ENCODE data around the gene TOR1AIP2. TPM values are rescaled to one million over a fixed set of nuclear protein-coding genes. Genes with fewer than 3 reads are reported as not detected.
A peak's percentile ranks its signal among the peaks of the same experiment; 100 is the strongest.

The TOR1AIP2 gene
- total RNA-seq, 1 experiment from 2014 or later: 73.9 TPM

DNA sequence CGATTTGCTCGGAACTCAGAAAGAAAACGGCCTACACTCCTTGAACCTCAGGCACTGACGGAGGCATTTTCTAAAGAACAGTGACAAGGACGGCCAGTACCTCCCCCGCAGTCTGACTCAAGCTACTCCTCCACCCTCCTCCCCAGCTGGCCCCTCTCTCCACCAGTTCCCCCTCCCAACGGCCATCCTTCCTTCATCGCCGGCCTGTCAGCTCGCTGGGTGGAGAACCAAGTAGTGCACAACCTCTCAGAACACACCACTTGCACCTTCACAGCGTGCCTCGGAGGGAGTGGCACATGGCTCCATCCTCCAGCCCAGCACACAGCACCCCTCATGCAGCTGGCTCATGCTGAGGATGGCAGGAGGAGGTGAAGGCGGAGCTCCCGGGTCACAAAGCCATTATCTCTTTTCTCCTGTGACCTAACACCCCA lies 58.8 kb downstream of the TOR1AIP2 start:
- Histone ChIP-seq H3T11ph (ENCODE audit: low read length) (no peak overlapping the region), H3K23me2 (ENCODE audit: insufficient read length, low read depth, low read length, poor library complexity, severe bottlenecking) (peaks cover 12% of the 10 kb centered on the region), H4K20me1 (ENCODE audit: control insufficient read depth, insufficient read depth, insufficient read length) (no peaks in the 10 kb centered on the region), H3K79me1 (ENCODE audit: insufficient read depth, low read depth, low read length, poor library complexity, severe bottlenecking) (no peaks in the 10 kb centered on the region), H3K4me2 (ENCODE audit: insufficient read depth, insufficient read length, low read length) (no peak overlapping the region), H3K4ac (ENCODE audit: low read depth, low read length) (no peak overlapping the region), H3K27me3 (ENCODE audit: insufficient read depth, low read length) (no peaks in the 10 kb centered on the region), H3K79me2 (ENCODE audit: insufficient read depth, low read length) (no peaks in the 10 kb centered on the region), H2AK5ac (ENCODE audit: insufficient read length, low read length) (no peak overlapping the region), H3K27ac (ENCODE audit: insufficient read length, low read depth, low read length) (no peak overlapping the region), H4K8ac (replicated peaks; ENCODE audit: insufficient read length, low read depth, low read length) (no peak overlapping the region), H2BK5ac (ENCODE audit: insufficient read length, low read length) (no peak overlapping the region), H3K14ac (ENCODE audit: insufficient read depth, low read length) (0 out of 2 replicates have a peak overlapping the region, but pooled peaks have one; percentile 2), H3K18ac (ENCODE audit: insufficient read length, low read depth, low read length) (no peak overlapping the region), H3K4me1 (ENCODE audit: insufficient read depth, low read length) (no peaks in the 10 kb centered on the region), H2BK12ac (ENCODE audit: insufficient read length, low read depth, low read length) (no peak overlapping the region), H4K5ac (ENCODE audit: insufficient read length, low read depth, low read length) (no peak overlapping the region), H3K9ac (ENCODE audit: extremely low read depth, insufficient read length, low read length) (no peak overlapping the region), H3K56ac (ENCODE audit: insufficient read length, low read depth, low read length) (no peak overlapping the region), H2BK15ac (ENCODE audit: low read depth, low read length) (no peak overlapping the region), H2BK20ac (ENCODE audit: low read depth, low read length, poor library complexity, severe bottlenecking) (no peak overlapping the region), H3K23ac (ENCODE audit: insufficient read length, low read depth, low read length) (no peak overlapping the region), H2BK120ac (ENCODE audit: low read depth, low read length, poor library complexity, severe bottlenecking) (no peak overlapping the region), H3K9me3 (ENCODE audit: control insufficient read depth, low read depth, low read length) (no peaks in the 10 kb centered on the region), H2AFZ (ENCODE audit: low read length) (no peak overlapping the region), H4K91ac (ENCODE audit: insufficient read length, low read depth, low read length) (no peak overlapping the region)
- Mint-ChIP-seq H3K4me3 (no peak overlapping the region), H3K27ac (no peak overlapping the region; a peak in 1 of 7 replicates), H3K27me3 (ENCODE audit: low read depth) (peaks cover 44% of the 10 kb centered on the region), H3K36me3 (ENCODE audit: insufficient read depth in 1 of 3, low read depth in 3 of 3) (no peaks in the 10 kb centered on the region; a peak in 1 of 7 replicates), H3K4me1 (peaks cover 23 to 39% of the 10 kb centered on the region in 2 experiments), H3K9me3 (no peaks in the 10 kb centered on the region)
- TF ChIP-seq CTCF (conservative IDR thresholded peaks at IDR 0.05): no peak
- no CpG with 5 or more reads among the region's 14 CpGs for WGBS (ENCODE audit: extremely low coverage, insufficient read length, low lambda C conversion rate)
- DNase-seq: no peak

Measured in H9 (cell line).